Spleen (tissue), 7 donors: ENCODE measurements around the gene TMEM139.

Source experiments
- CTCF ChIP-seq, 11 experiments: fragments of 200-600 bp in 7 of 11; fragments of 450-650 bp in 4 of 11; sonication (generic) in 4 of 11; IDR thresholded peaks in 8 of 11; conservative IDR thresholded peaks in 3 of 11; 1 replicate in 7 of 11; 2 replicates in 4 of 11; pipeline versions ENCODE4 v1.4.0 to v1.8.0; 2016 to 2021; ENCODE audit warnings: antibody characterized with exemption in 11 of 11, inconsistent platforms in 4 of 11, mild to moderate bottlenecking in 1 of 11
- POLR2A ChIP-seq, 3 donors: fragments of 450-650 bp; IDR thresholded peaks; one replicate each; pipeline ENCODE4 v1.5.1; 2017; ENCODE audit warnings: antibody characterized with exemption in 3 of 3, mild to moderate bottlenecking in 1 of 3
- donor health status: DM: no; HTN: no; CAD: no; lungs with moderate emphysema.
- donor health status: DM: no; HTN: no; CAD: no.
- donor health status: DM: no; HTN: no; CAD: no.

GRCh38 chr7:143299840-143300239 lies 15.1 kb downstream of the TMEM139 start:
- TF ChIP-seq CTCF (IDR thresholded peaks at IDR 0.05 in 8 of 11, conservative IDR thresholded peaks at IDR 0.05 in 3 of 11) (peak in 10 of 11 experiments; percentile 21 to 75 (median 60)), POLR2A (IDR thresholded peaks at IDR 0.05) (no peak)
